WERI-Rb-1 (cell line): ENCODE data around the gene AGBL3.

ENCODE experiments used
- DNase-seq: peaks from one replicate; pipeline ENCODE4 v3.0.0-alpha.2; 2020
- H3K27ac ChIP-seq: fragments of 250-450 bp; sonication (Bioruptor Pico); 2 replicates; pipeline ENCODE4 v1.5.1; 2020; ENCODE audit warnings: mild to moderate bottlenecking, moderate library complexity
- H3K27me3 ChIP-seq: fragments of 250-450 bp; sonication (Bioruptor Pico); 2 replicates; pipeline ENCODE4 v1.5.1; 2021; ENCODE audit warnings: mild to moderate bottlenecking, low read depth, moderate library complexity; ENCODE audit not compliant: insufficient read depth, severe bottlenecking
- H3K36me3 ChIP-seq: fragments of 250-450 bp; sonication (Bioruptor Pico); 2 replicates; pipeline ENCODE4 v1.5.1; 2020; ENCODE audit warnings: mild to moderate bottlenecking, moderate library complexity
- H3K4me3 ChIP-seq: 2 replicates; pipeline ENCODE4 v1.5.1; 2011; ENCODE audit warnings: low read depth, mild to moderate bottlenecking, control low read depth, low read length
- H3K9me3 ChIP-seq: fragments of 250-450 bp; sonication (Bioruptor Pico); 2 replicates; pipeline ENCODE4 v1.5.1; 2021; ENCODE audit warnings: mild to moderate bottlenecking, moderate library complexity; ENCODE audit not compliant: severe bottlenecking
- TF ChIP-seq, protein P1 (sequence below): IDR thresholded peaks from 2 replicates; pipeline ENCODE4 v1.5.1; 2011; ENCODE audit warnings: low read depth, mild to moderate bottlenecking, control low read depth, inconsistent platforms, low read length

The AGBL3 gene

GRCh38 chr7:135175931-135176330 is 189.6 kb downstream of the AGBL3 start:
- Histone ChIP-seq H3K27me3 (no peaks in the 10 kb centered on the region), H3K9me3 (peaks cover 3% of the 10 kb centered on the region), H3K4me3 (no peak overlapping the region), H3K27ac (no peak overlapping the region), H3K36me3 (no peaks in the 10 kb centered on the region)
- TF ChIP-seq, protein P1, sequence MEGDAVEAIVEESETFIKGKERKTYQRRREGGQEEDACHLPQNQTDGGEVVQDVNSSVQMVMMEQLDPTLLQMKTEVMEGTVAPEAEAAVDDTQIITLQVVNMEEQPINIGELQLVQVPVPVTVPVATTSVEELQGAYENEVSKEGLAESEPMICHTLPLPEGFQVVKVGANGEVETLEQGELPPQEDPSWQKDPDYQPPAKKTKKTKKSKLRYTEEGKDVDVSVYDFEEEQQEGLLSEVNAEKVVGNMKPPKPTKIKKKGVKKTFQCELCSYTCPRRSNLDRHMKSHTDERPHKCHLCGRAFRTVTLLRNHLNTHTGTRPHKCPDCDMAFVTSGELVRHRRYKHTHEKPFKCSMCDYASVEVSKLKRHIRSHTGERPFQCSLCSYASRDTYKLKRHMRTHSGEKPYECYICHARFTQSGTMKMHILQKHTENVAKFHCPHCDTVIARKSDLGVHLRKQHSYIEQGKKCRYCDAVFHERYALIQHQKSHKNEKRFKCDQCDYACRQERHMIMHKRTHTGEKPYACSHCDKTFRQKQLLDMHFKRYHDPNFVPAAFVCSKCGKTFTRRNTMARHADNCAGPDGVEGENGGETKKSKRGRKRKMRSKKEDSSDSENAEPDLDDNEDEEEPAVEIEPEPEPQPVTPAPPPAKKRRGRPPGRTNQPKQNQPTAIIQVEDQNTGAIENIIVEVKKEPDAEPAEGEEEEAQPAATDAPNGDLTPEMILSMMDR = no peak
- no peak for DNase-seq

GRCh38 chr7:135177028-135177696 is 190.9 kb downstream of the AGBL3 start:
- Histone ChIP-seq H3K36me3 (no peaks in the 10 kb centered on the region; the same call in 1 of the 2 replicates), H3K27me3 (no peaks in the 10 kb centered on the region), H3K27ac (no peak overlapping the region), H3K4me3 (no peak overlapping the region), H3K9me3 (peaks cover 13% of the 10 kb centered on the region)
- no peak for DNase-seq
- TF ChIP-seq, protein P1 = no peak

DNA sequence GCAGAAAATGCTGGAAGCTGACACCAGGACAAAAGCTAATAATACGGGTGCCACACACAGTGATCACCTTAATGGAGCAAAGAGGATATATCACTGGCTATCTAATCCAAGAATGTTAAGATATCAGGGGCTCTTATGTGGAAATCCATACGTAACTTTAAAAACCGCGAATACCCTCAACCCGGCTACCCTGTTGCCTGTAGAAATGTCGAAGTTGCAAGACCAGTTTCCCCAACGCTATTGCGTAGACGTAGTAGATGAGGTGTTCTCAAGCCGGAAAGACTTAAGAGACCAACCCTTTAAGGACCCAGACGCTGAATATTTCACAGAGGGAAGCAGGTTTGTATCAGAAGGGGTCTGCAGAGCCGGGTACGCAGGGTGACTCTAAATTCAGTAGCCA is 192.1 kb downstream of the AGBL3 start:
- no peak overlapping the region; the same call in 1 of the 2 replicates for H3K27ac ChIP-seq
- no peak for DNase-seq
- H3K4me3 ChIP-seq = no peak overlapping the region
- H3K36me3 ChIP-seq = no peaks in the 10 kb centered on the region; the same call in 1 of the 2 replicates
- H3K27me3 ChIP-seq = no peaks in the 10 kb centered on the region
- TF ChIP-seq, protein P1 = no peak
- peaks cover 13% of the 10 kb centered on the region for H3K9me3 ChIP-seq

DNA sequence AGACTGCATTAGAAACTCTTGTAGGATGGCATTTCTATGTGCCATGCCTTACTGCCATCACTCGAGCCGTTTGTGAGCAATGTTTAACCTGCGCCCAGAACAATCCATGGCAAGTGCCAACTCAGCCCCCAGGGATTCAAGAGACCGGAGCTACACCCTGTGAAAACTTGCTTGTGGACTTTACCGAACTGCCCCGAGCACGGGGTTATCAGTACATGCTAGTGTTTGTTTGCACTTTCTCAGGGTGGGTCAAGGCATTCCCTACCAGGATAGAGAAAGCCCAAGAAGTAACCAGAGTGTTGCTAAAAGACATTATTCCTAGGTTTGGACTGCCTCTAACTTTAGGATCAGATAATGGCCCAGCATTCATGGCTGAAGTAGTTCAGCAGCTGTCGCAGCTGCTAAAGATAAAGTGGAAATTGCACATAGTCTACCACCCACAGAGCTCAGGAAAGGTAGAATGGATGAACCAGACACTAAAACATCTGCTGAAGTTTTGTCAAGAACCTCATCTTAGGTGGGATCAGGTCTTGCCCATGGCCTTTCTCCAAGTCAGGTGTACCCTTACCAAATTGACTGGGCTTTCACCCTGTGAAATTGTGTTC is 193.1 kb downstream of the AGBL3 start:
- H3K9me3 ChIP-seq = peaks cover 13% of the 10 kb centered on the region
- TF ChIP-seq, protein P1 = no peak
- H3K27ac ChIP-seq = no peak overlapping the region
- DNase-seq = no peak
- no peaks in the 10 kb centered on the region for H3K27me3 ChIP-seq
- H3K4me3 ChIP-seq = no peak overlapping the region
- H3K36me3 ChIP-seq = no peaks in the 10 kb centered on the region; the same call in 1 of the 2 replicates

DNA sequence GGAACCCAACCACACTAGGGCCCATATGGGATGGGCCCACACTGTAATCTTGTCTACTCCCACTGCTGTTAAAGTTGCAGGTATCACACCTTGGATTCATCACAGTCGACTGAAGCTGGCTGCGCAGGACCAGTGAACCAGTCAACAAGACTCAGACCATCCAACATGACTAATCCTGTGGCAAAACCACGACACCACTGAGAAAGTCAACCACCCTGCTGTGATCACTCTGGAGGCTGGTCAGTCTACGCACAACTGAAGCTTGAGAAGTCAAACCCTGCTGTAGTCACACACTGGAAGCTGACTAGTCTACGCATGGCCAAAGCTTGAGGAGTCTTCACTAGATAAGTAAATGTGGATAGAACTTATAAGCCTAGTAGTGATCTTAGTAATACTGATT is 193.8 kb downstream of the AGBL3 start:
- Histone ChIP-seq H3K36me3 (peaks cover 1% of the 10 kb centered on the region), H3K27ac (no peak overlapping the region), H3K9me3 (peaks cover 13% of the 10 kb centered on the region), H3K27me3 (no peaks in the 10 kb centered on the region), H3K4me3 (no peak overlapping the region)
- DNase-seq = no peak
- TF ChIP-seq, protein P1 = no peak
